A673 (cell line): ENCODE data around the gene NRXN3.

Experiments used
- CTCF ChIP-seq: fragments of 300-800, 200-600 bp; sonication (generic); conservative IDR thresholded peaks from 2 replicates; pipeline ENCODE4 v1.5.1; 2017; ENCODE audit warnings: low read depth, mild to moderate bottlenecking, antibody characterized with exemption, low read length, moderate library complexity, mixed read lengths
- EZH2 ChIP-seq: fragments of 200-600 bp; sonication (generic); IDR thresholded peaks from 2 replicates; pipeline ENCODE4 v1.6.1; 2017; ENCODE audit warnings: borderline replicate concordance, low read depth, mild to moderate bottlenecking, mixed read lengths, antibody characterized with exemption, low read length; ENCODE audit not compliant: poor library complexity, severe bottlenecking

DNA sequence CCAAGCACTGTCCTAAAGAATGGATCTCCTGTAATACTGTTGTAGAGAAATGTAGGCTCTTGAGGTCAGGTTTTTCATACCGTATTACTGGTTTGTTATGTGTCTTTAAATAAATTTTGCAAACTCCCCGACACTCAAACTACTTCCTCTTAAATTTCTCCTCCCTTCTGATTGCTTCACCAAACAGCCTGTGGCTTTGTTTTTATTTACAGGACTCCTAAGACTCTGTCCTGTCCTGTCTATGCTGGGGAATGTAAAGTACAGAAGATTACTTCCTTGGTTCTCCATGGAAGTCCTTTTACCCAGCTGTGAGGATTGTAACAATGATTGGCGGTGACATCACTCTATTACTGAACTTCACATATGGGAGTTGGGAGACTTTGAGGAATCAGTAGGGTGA lies 1167.6 kb downstream of the NRXN3 start:
- TF ChIP-seq EZH2 (no peak), CTCF (no peak)
